Measurements from ENCODE around the gene IL1RAPL1. TPM values are rescaled to one million over a fixed set of nuclear protein-coding genes. Genes with fewer than 3 reads are reported as not detected.

IL1RAPL1 gene
- total and polyA plus RNA-seq, 2 donors (not counting 1 experiment from before 2014, with no cell fraction given): 0.25 to 2.8 TPM

- no peak overlapping the region for H2AFZ ChIP-seq (ENCODE audit: low read length)
- H3K9ac ChIP-seq (ENCODE audit: insufficient read depth, low read length): no peak overlapping the region
- no peak overlapping the region for H3K4me3 ChIP-seq (replicated peaks in 1 of 4; ENCODE audit: control extremely low read depth in 1 of 4, insufficient read depth in 1 of 4, low read depth in 3 of 4, low read length in 4 of 4)
- no peaks in the 10 kb centered on the region for H3K27me3 ChIP-seq (ENCODE audit: control insufficient read depth, insufficient read depth, low read length)
- no peak for TF ChIP-seq CTCF (conservative IDR thresholded peaks at IDR 0.05 in 1 of 2, IDR thresholded peaks at IDR 0.05 in 1 of 2; ENCODE audit: low read depth in 1 of 2, low read length in 2 of 2)
- TF ChIP-seq EZH2 (IDR thresholded peaks at IDR 0.05; ENCODE audit: low read length, missing control alignments): no peak
- DNase-seq (ENCODE audit: low read depth in 2 of 2): no peak
- H3K79me2 ChIP-seq (ENCODE audit: control insufficient read depth, insufficient read depth, low read length): no peaks in the 10 kb centered on the region
- no peaks in the 10 kb centered on the region for H3K9me3 ChIP-seq (ENCODE audit: control insufficient read depth, insufficient read depth, low read depth, low read length)
- no peaks in the 10 kb centered on the region for H3K4me1 ChIP-seq (ENCODE audit: control insufficient read depth, extremely low read depth, insufficient read depth, low read length)
- no peak overlapping the region for H3K27ac ChIP-seq (ENCODE audit: insufficient read depth, low read length)
- no peaks in the 10 kb centered on the region for H3K36me3 ChIP-seq (ENCODE audit: control insufficient read depth, insufficient read depth, low read length)
- H3K4me2 ChIP-seq (ENCODE audit: extremely low read depth, insufficient read depth, low read length): no peak overlapping the region
- no peaks in the 10 kb centered on the region for H4K20me1 ChIP-seq (ENCODE audit: control insufficient read depth, extremely low read depth, insufficient read depth, low read length)
Measured at GRCh38 chrX:29581223-29581622, 994.0 kb downstream of the IL1RAPL1 start.

- H3K36me3 ChIP-seq (ENCODE audit: control insufficient read depth, insufficient read depth, low read length): no peaks in the 10 kb centered on the region
- H3K9ac ChIP-seq (ENCODE audit: insufficient read depth, low read length): no peak overlapping the region
- no peak overlapping the region for H3K27ac ChIP-seq (ENCODE audit: insufficient read depth, low read length)
- no peaks in the 10 kb centered on the region for H3K4me1 ChIP-seq (ENCODE audit: control insufficient read depth, extremely low read depth, insufficient read depth, low read length)
- no peak overlapping the region for H2AFZ ChIP-seq (ENCODE audit: low read length)
- no peaks in the 10 kb centered on the region for H3K79me2 ChIP-seq (ENCODE audit: control insufficient read depth, insufficient read depth, low read length)
- TF ChIP-seq EZH2 (IDR thresholded peaks at IDR 0.05; ENCODE audit: low read length, missing control alignments) (no peak), CTCF (conservative IDR thresholded peaks at IDR 0.05 in 1 of 2, IDR thresholded peaks at IDR 0.05 in 1 of 2; ENCODE audit: low read depth in 1 of 2, low read length in 2 of 2) (no peak)
- H4K20me1 ChIP-seq (ENCODE audit: control insufficient read depth, extremely low read depth, insufficient read depth, low read length): no peaks in the 10 kb centered on the region
- no peaks in the 10 kb centered on the region for H3K27me3 ChIP-seq (ENCODE audit: control insufficient read depth, insufficient read depth, low read length)
- H3K9me3 ChIP-seq (ENCODE audit: control insufficient read depth, insufficient read depth, low read depth, low read length): no peaks in the 10 kb centered on the region
- no peak overlapping the region for H3K4me3 ChIP-seq (replicated peaks in 1 of 4; ENCODE audit: control extremely low read depth in 1 of 4, insufficient read depth in 1 of 4, low read depth in 3 of 4, low read length in 4 of 4)
- no peak overlapping the region for H3K4me2 ChIP-seq (ENCODE audit: extremely low read depth, insufficient read depth, low read length)
- DNase-seq (ENCODE audit: low read depth in 2 of 2): no peak
Measured at GRCh38 chrX:29587107-29587506, 999.9 kb downstream of the IL1RAPL1 start.

GRCh38 chrX:29590921-29591320 is 1003.7 kb downstream of the IL1RAPL1 start:
- Histone ChIP-seq H3K79me2 (ENCODE audit: control insufficient read depth, insufficient read depth, low read length) (no peaks in the 10 kb centered on the region), H3K4me3 (replicated peaks in 1 of 4; ENCODE audit: control extremely low read depth in 1 of 4, insufficient read depth in 1 of 4, low read depth in 3 of 4, low read length in 4 of 4) (no peak overlapping the region), H3K36me3 (ENCODE audit: control insufficient read depth, insufficient read depth, low read length) (no peaks in the 10 kb centered on the region), H3K4me1 (ENCODE audit: control insufficient read depth, extremely low read depth, insufficient read depth, low read length) (no peaks in the 10 kb centered on the region), H4K20me1 (ENCODE audit: control insufficient read depth, extremely low read depth, insufficient read depth, low read length) (no peaks in the 10 kb centered on the region), H3K27me3 (ENCODE audit: control insufficient read depth, insufficient read depth, low read length) (no peaks in the 10 kb centered on the region), H3K4me2 (ENCODE audit: extremely low read depth, insufficient read depth, low read length) (no peak overlapping the region), H3K9ac (ENCODE audit: insufficient read depth, low read length) (no peak overlapping the region), H2AFZ (ENCODE audit: low read length) (no peak overlapping the region), H3K27ac (ENCODE audit: insufficient read depth, low read length) (no peak overlapping the region), H3K9me3 (ENCODE audit: control insufficient read depth, insufficient read depth, low read depth, low read length) (no peaks in the 10 kb centered on the region)
- DNase-seq (ENCODE audit: low read depth in 2 of 2): no peak
- TF ChIP-seq EZH2 (IDR thresholded peaks at IDR 0.05; ENCODE audit: low read length, missing control alignments): no peak
- TF ChIP-seq CTCF (conservative IDR thresholded peaks at IDR 0.05 in 1 of 2, IDR thresholded peaks at IDR 0.05 in 1 of 2; ENCODE audit: low read depth in 1 of 2, low read length in 2 of 2): no peak

Measured in fibroblast of lung (primary cell).